OCI-LY1 (cell line): ENCODE results near the gene FRY.

Source experiments
- H2AFZ ChIP-seq: fragments of 200-600 bp; sonication (generic), shearing (Covaris generic); 2 replicates; pipeline ENCODE4 v1.6.0; 2014; ENCODE audit warnings: antibody characterized with exemption, mild to moderate bottlenecking, low read length
- H3F3A ChIP-seq: fragments of 200-600 bp; sonication (generic), shearing (Covaris generic); 2 replicates; pipeline ENCODE4 v1.6.0; 2014; ENCODE audit warnings: mild to moderate bottlenecking, antibody characterized with exemption, low read length, moderate library complexity; ENCODE audit not compliant: insufficient read depth
- H3K27ac ChIP-seq: fragments of 200-600 bp; sonication (generic); 2 replicates; pipeline ENCODE4 v1.5.1; 2014; ENCODE audit warnings: low read length, mixed run types, mild to moderate bottlenecking, low read depth; ENCODE audit not compliant: poor library complexity, severe bottlenecking
- H3K27me3 ChIP-seq: fragments of 200-600 bp; sonication (generic); 2 replicates; pipeline ENCODE4 v1.6.0; 2014; ENCODE audit warnings: antibody characterized with exemption, mild to moderate bottlenecking, low read length, moderate library complexity; ENCODE audit not compliant: insufficient read depth
- H3K36me3 ChIP-seq: fragments of 200-600 bp; sonication (generic); 2 replicates; pipeline ENCODE4 v1.6.1; 2014; ENCODE audit warnings: mild to moderate bottlenecking, antibody characterized with exemption, low read length, moderate library complexity, mixed read lengths; ENCODE audit not compliant: insufficient read depth
- H3K4me1 ChIP-seq: fragments of 200-600 bp; sonication (generic); 2 replicates; pipeline ENCODE4 v1.5.1; 2014; ENCODE audit warnings: mild to moderate bottlenecking, low read length, moderate library complexity; ENCODE audit not compliant: insufficient read depth, severe bottlenecking
- H3K4me2 ChIP-seq: fragments of 200-600 bp; sonication (generic), shearing (Covaris generic); 2 replicates; pipeline ENCODE4 v1.6.1; 2014; ENCODE audit warnings: low read length
- H3K4me3 ChIP-seq: fragments of 200-600 bp; sonication (generic); 2 replicates; pipeline ENCODE4 v1.5.1; 2014; ENCODE audit warnings: low read length, low read depth, mild to moderate bottlenecking, mixed read lengths; ENCODE audit not compliant: poor library complexity, severe bottlenecking
- H3K79me2 ChIP-seq: fragments of 200-600 bp; shearing (Covaris generic); 2 replicates; pipeline ENCODE4 v1.6.1; 2016; ENCODE audit warnings: mixed run types, low read length, mixed read lengths; ENCODE audit not compliant: insufficient read depth
- H3K9ac ChIP-seq: fragments of 200-600 bp; sonication (generic), shearing (Covaris generic); 2 replicates; pipeline ENCODE4 v1.6.1; 2014; ENCODE audit warnings: mild to moderate bottlenecking, low read length, mixed read lengths
- H3K9me2 ChIP-seq: fragments of 200-600 bp; sonication (generic), shearing (Covaris generic); 2 replicates; pipeline ENCODE4 v1.6.1; 2014; ENCODE audit warnings: low read depth, mild to moderate bottlenecking, low read length, mixed read lengths
- H3K9me3 ChIP-seq: fragments of 200-600 bp; shearing (Covaris generic); 2 replicates; pipeline ENCODE4 v1.6.1; 2014; ENCODE audit warnings: low read length, mixed read lengths
- H4K20me1 ChIP-seq: fragments of 200-600 bp; sonication (generic), shearing (Covaris generic); 2 replicates; pipeline ENCODE4 v1.6.0; 2016; ENCODE audit warnings: mild to moderate bottlenecking, low read length; ENCODE audit not compliant: insufficient read depth
- EZH2 ChIP-seq: fragments of 200-600 bp; sonication (generic), shearing (Covaris generic); IDR thresholded peaks from 2 replicates; pipeline ENCODE4 v1.8.0; 2017; ENCODE audit warnings: borderline replicate concordance, mixed run types, mild to moderate bottlenecking, antibody characterized with exemption, low read length, moderate library complexity, mixed read lengths
- TF ChIP-seq, protein P1 (sequence below): fragments of 200-600 bp; sonication (generic), shearing (Covaris generic); IDR thresholded peaks from 2 replicates; pipeline ENCODE4 v1.5.1; 2017; ENCODE audit warnings: mild to moderate bottlenecking, antibody characterized with exemption, low read length, moderate library complexity, mixed read lengths

Gene FRY

DNA sequence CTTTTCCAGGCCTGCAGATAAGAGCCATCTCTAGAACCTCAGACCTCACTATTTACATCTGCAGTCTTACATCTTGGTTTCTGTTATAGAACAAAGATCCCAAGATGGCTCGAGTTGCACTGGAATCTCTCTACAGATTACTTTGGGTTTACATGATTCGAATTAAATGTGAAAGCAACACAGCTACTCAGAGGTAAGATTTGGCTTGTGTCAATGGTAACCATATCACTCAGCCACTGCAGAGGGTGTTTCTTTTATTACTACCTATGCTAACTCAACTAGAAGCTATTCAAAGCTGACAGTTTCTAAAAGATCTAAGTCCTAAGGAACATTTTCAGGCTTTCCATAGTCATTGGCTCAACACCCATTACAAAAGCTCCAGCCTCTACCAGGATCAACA is 115.6 kb downstream of the FRY start:
- TF ChIP-seq, protein P1, sequence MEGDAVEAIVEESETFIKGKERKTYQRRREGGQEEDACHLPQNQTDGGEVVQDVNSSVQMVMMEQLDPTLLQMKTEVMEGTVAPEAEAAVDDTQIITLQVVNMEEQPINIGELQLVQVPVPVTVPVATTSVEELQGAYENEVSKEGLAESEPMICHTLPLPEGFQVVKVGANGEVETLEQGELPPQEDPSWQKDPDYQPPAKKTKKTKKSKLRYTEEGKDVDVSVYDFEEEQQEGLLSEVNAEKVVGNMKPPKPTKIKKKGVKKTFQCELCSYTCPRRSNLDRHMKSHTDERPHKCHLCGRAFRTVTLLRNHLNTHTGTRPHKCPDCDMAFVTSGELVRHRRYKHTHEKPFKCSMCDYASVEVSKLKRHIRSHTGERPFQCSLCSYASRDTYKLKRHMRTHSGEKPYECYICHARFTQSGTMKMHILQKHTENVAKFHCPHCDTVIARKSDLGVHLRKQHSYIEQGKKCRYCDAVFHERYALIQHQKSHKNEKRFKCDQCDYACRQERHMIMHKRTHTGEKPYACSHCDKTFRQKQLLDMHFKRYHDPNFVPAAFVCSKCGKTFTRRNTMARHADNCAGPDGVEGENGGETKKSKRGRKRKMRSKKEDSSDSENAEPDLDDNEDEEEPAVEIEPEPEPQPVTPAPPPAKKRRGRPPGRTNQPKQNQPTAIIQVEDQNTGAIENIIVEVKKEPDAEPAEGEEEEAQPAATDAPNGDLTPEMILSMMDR, result no peak
- TF ChIP-seq EZH2, result no peak
- H4K20me1 ChIP-seq, result no peaks in the 10 kb centered on the region
- H2AFZ ChIP-seq, result no peak overlapping the region
- no peaks in the 10 kb centered on the region for H3F3A ChIP-seq
- H3K4me2 ChIP-seq, result no peak overlapping the region
- no peak overlapping the region for H3K27ac ChIP-seq
- H3K4me1 ChIP-seq, result no peaks in the 10 kb centered on the region
- no peak overlapping the region for H3K9ac ChIP-seq
- no peak overlapping the region for H3K4me3 ChIP-seq
- H3K79me2 ChIP-seq, result no peaks in the 10 kb centered on the region
- no peaks in the 10 kb centered on the region for H3K9me2 ChIP-seq
- no peaks in the 10 kb centered on the region for H3K9me3 ChIP-seq
- no peaks in the 10 kb centered on the region for H3K36me3 ChIP-seq
- 0 out of 2 replicates have a peak, but pooled peaks cover 2% of the 10 kb centered on the region for H3K27me3 ChIP-seq

DNA sequence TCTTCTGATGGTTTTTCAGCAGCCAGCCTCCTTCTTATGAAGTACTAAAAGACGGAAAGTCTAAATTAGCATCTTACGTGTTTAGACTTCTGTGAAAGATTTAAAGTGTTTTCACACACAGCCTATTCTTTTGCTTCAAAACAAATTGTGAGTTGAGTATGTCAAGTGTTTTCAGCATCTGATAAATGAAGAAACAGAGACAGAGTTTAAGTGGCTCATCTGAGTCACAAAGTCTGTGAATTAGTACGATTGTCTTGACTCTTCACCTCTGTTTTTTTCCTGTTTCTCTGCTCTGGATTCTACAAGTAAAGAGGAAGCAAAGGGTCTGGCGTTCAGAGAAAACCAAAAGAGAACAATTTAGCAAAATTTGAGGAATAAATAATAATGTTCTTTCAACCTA is 116.4 kb downstream of the FRY start:
- Histone ChIP-seq H3K4me3 (no peak overlapping the region), H3K79me2 (no peaks in the 10 kb centered on the region), H3K9me3 (no peaks in the 10 kb centered on the region), H3K27me3 (0 out of 2 replicates have a peak, but pooled peaks cover 3% of the 10 kb centered on the region), H3K27ac (no peak overlapping the region), H3K9ac (no peak overlapping the region), H3K4me1 (no peaks in the 10 kb centered on the region), H3K9me2 (no peaks in the 10 kb centered on the region), H2AFZ (no peak overlapping the region), H3K4me2 (no peak overlapping the region), H3F3A (no peaks in the 10 kb centered on the region), H3K36me3 (no peaks in the 10 kb centered on the region), H4K20me1 (no peaks in the 10 kb centered on the region)
- TF ChIP-seq, protein P1, result no peak
- no peak for TF ChIP-seq EZH2

DNA sequence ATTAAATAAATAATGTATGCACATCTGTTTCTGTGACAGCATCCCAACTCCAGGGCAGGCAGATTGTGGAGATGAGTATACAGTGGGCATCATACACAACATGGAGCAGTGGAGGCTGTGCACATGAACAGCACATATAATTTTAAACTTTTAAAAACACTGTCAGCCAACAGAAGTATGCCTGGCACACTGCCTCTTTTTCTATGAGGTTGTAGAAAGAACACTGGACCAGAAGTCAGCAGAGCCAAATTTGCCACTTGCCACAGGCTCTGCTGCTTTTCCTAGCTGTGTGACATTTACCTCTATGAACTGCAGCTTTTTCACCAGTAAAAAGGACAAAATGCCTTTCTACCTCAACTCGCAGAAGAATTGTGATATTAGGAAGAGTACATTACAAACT is 118.7 kb downstream of the FRY start:
- H3K9me2 ChIP-seq, result no peaks in the 10 kb centered on the region
- no peak overlapping the region for H2AFZ ChIP-seq
- H3F3A ChIP-seq, result no peaks in the 10 kb centered on the region
- no peak for TF ChIP-seq EZH2
- TF ChIP-seq, protein P1, result no peak
- H3K27ac ChIP-seq, result no peak overlapping the region
- H3K9me3 ChIP-seq, result no peaks in the 10 kb centered on the region
- H3K4me3 ChIP-seq, result no peak overlapping the region
- no peaks in the 10 kb centered on the region for H3K36me3 ChIP-seq
- H3K4me1 ChIP-seq, result no peaks in the 10 kb centered on the region
- H3K27me3 ChIP-seq, result 0 out of 2 replicates have a peak, but pooled peaks cover 3% of the 10 kb centered on the region
- no peaks in the 10 kb centered on the region for H4K20me1 ChIP-seq
- H3K9ac ChIP-seq, result no peak overlapping the region
- H3K79me2 ChIP-seq, result no peaks in the 10 kb centered on the region
- H3K4me2 ChIP-seq, result no peak overlapping the region
